Measurements from ENCODE around the gene ZFR.

The ZFR gene

GRCh38 chr5:32355686-32356085 is 88.9 kb downstream of the ZFR start:
- Histone ChIP-seq H3K9me3 (no peaks in the 10 kb centered on the region), H3K4me3 (ENCODE audit: low read depth, low read length) (no peak overlapping the region), H3K4me1 (no peaks in the 10 kb centered on the region), H3K36me3 (peaks cover 42% of the 10 kb centered on the region), H3K27me3 (no peaks in the 10 kb centered on the region)
- TF ChIP-seq CTCF (IDR thresholded peaks at IDR 0.05; ENCODE audit: low read depth, low read length) = no peak
- no peak for DNase-seq

GRCh38 chr5:32353420-32353819 is 91.1 kb downstream of the ZFR start:
- Histone ChIP-seq H3K4me1 (no peaks in the 10 kb centered on the region), H3K9me3 (no peaks in the 10 kb centered on the region), H3K36me3 (peaks cover 30% of the 10 kb centered on the region), H3K4me3 (ENCODE audit: low read depth, low read length) (no peak overlapping the region), H3K27me3 (no peaks in the 10 kb centered on the region)
- no peak for DNase-seq
- TF ChIP-seq CTCF (IDR thresholded peaks at IDR 0.05; ENCODE audit: low read depth, low read length) = no peak

- no peak for TF ChIP-seq CTCF (IDR thresholded peaks at IDR 0.05; ENCODE audit: low read depth, low read length)
- no peaks in the 10 kb centered on the region for H3K27me3 ChIP-seq
Measured at GRCh38 chr5:32352685-32353084, 91.9 kb downstream of the ZFR start.

GRCh38 chr5:32346869-32347268 is 97.7 kb downstream of the ZFR start:
- no peak for DNase-seq

More at GRCh38 chr5:32352685-32353084, 91.9 kb downstream of the ZFR start:
- Histone ChIP-seq H3K4me1 (no peaks in the 10 kb centered on the region), H3K4me3 (ENCODE audit: low read depth, low read length) (no peak overlapping the region), H3K36me3 (peaks cover 23% of the 10 kb centered on the region), H3K9me3 (no peaks in the 10 kb centered on the region)
- no peak for DNase-seq

GRCh38 chr5:32343058-32343672 is 101.4 kb downstream of the ZFR start:
- Histone ChIP-seq H3K36me3 (no peaks in the 10 kb centered on the region), H3K9me3 (no peaks in the 10 kb centered on the region; the same call in 1 of the 2 replicates), H3K27me3 (no peaks in the 10 kb centered on the region), H3K4me1 (no peaks in the 10 kb centered on the region; the same call in 1 of the 2 replicates), H3K4me3 (ENCODE audit: low read depth, low read length) (no peak overlapping the region)
- no peak for TF ChIP-seq CTCF (IDR thresholded peaks at IDR 0.05; ENCODE audit: low read depth, low read length)
- DNase-seq = no peak

More at GRCh38 chr5:32346869-32347268, 97.7 kb downstream of the ZFR start:
- Histone ChIP-seq H3K4me1 (no peaks in the 10 kb centered on the region; the same call in 1 of the 2 replicates), H3K36me3 (no peaks in the 10 kb centered on the region), H3K27me3 (no peaks in the 10 kb centered on the region), H3K9me3 (no peaks in the 10 kb centered on the region), H3K4me3 (ENCODE audit: low read depth, low read length) (no peak overlapping the region)
- TF ChIP-seq CTCF (IDR thresholded peaks at IDR 0.05; ENCODE audit: low read depth, low read length) = no peak

- Histone ChIP-seq H3K4me3 (ENCODE audit: low read depth, low read length) (no peak overlapping the region), H3K36me3 (no peaks in the 10 kb centered on the region), H3K27me3 (no peaks in the 10 kb centered on the region), H3K9me3 (no peaks in the 10 kb centered on the region; the same call in 1 of the 2 replicates), H3K4me1 (no peaks in the 10 kb centered on the region; the same call in 1 of the 2 replicates)
- DNase-seq = peak; percentile 34
- peak; percentile 16; the same call in 1 of the 2 replicates for TF ChIP-seq CTCF (IDR thresholded peaks at IDR 0.05; ENCODE audit: low read depth, low read length)
Measured at GRCh38 chr5:32342656-32343055, 101.9 kb downstream of the ZFR start.

Data from BE2C (cell line).